Naive thymus-derived CD4-positive, alpha-beta T cell (primary cell): Measurements from ENCODE around the gene HHLA2. TPM values are rescaled to one million over a fixed set of nuclear protein-coding genes. Genes with fewer than 3 reads are reported as not detected.
"Not testable (repeated sequence)": the region's sequence is repeated elsewhere in the genome, so short reads cannot be mapped to it uniquely, and the experiment has no call there.

ENCODE experiments used
- ATAC-seq: fragments of 150-1000 bp; cut with Tn5 transposase; 2 replicates; pipeline ENCODE4 v1.10.0; 2021; ENCODE audit warnings: mild to moderate bottlenecking, moderate library complexity
- CTCF ChIA-PET: fragments of 350-600 bp; sonication (Branson Sonifier 250); formaldehyde crosslinking; loops from one replicate; lab custom pipeline; 2021; ENCODE audit warnings: antibody characterized with exemption; lab: Charles Lee
- POLR2A ChIA-PET: fragments of 350-600 bp; sonication (Branson Sonifier 250); formaldehyde crosslinking; loops from one replicate; lab custom pipeline; 2021; ENCODE audit warnings: antibody characterized with exemption, inconsistent platforms; lab: Charles Lee
- DNase-seq, 9 donors: peaks; one replicate each; pipeline versions ENCODE4 v3.0.0 to v3.0.0-alpha.2; 2020 to 2022; ENCODE audit warnings: mixed read lengths in 1 of 9
- H3K27ac ChIP-seq: one replicate; pipeline ENCODE4 v1.7.0; 2013; ENCODE audit warnings: mild to moderate bottlenecking, low read depth, low read length, moderate library complexity
- H3K27me3 ChIP-seq, 2 donors: one replicate each; pipeline ENCODE4 v1.7.0; 2013; ENCODE audit warnings: low read length in 2 of 2, mild to moderate bottlenecking in 2 of 2, moderate library complexity in 2 of 2; ENCODE audit not compliant: control insufficient read depth in 2 of 2, insufficient read depth in 2 of 2
- H3K36me3 ChIP-seq, 3 experiments: 1 replicate in 2 of 3; 2 replicates in 1 of 3; pipeline ENCODE4 v1.7.0; 2013; ENCODE audit warnings: low read length in 3 of 3, mild to moderate bottlenecking in 3 of 3, moderate library complexity in 1 of 3; ENCODE audit not compliant: insufficient read depth in 3 of 3, control insufficient read depth in 2 of 3
- H3K4me1 ChIP-seq, 2 donors: one replicate each; pipeline ENCODE4 v1.7.0; 2013; ENCODE audit warnings: low read length in 2 of 2, mild to moderate bottlenecking in 2 of 2, moderate library complexity in 1 of 2; ENCODE audit not compliant: control insufficient read depth in 2 of 2, insufficient read depth in 2 of 2
- H3K4me3 ChIP-seq: 2 replicates; pipeline ENCODE4 v1.7.0; 2013; ENCODE audit warnings: mild to moderate bottlenecking, low read length
- H3K9me3 ChIP-seq, 3 experiments: 1 replicate in 2 of 3; 2 replicates in 1 of 3; pipeline ENCODE4 v1.7.0; 2013; ENCODE audit warnings: low read length in 3 of 3; ENCODE audit not compliant: control insufficient read depth in 2 of 3
- H3K27ac Mint-ChIP-seq, 9 donors: one replicate each; pipeline ENCODE4 v1.8.0; 2020 to 2022; ENCODE audit warnings: mixed read lengths in 9 of 9, mild to moderate bottlenecking in 8 of 9, moderate library complexity in 5 of 9, inconsistent platforms in 2 of 9
- H3K27me3 Mint-ChIP-seq, 5 donors: one replicate each; pipeline ENCODE4 v1.8.0; 2021 to 2022; ENCODE audit warnings: mixed read lengths in 5 of 5, mild to moderate bottlenecking in 1 of 5
- H3K36me3 Mint-ChIP-seq, 5 donors: one replicate each; pipeline ENCODE4 v1.8.0; 2020 to 2022; ENCODE audit warnings: mixed read lengths in 5 of 5, mild to moderate bottlenecking in 3 of 5, inconsistent platforms in 1 of 5
- H3K4me1 Mint-ChIP-seq, 7 donors: one replicate each; pipeline ENCODE4 v1.8.0; 2020 to 2022; ENCODE audit warnings: mixed read lengths in 7 of 7, mild to moderate bottlenecking in 3 of 7, inconsistent platforms in 1 of 7
- H3K4me3 Mint-ChIP-seq, 10 donors: one replicate each; pipeline ENCODE4 v1.8.0; 2020 to 2022; ENCODE audit warnings: mild to moderate bottlenecking in 10 of 10, mixed read lengths in 10 of 10, moderate library complexity in 6 of 10, inconsistent platforms in 2 of 10
- H3K9me3 Mint-ChIP-seq, 11 donors: one replicate each; pipeline ENCODE4 v1.8.0; 2020 to 2022; ENCODE audit warnings: mixed read lengths in 11 of 11, mild to moderate bottlenecking in 4 of 11, inconsistent platforms in 1 of 11, moderate library complexity in 1 of 11
- intact Hi-C, 2 donors: fragments of 100-400 bp; cut with micrococcal nuclease; formaldehyde crosslinking; loops; one replicate each; pipeline ENCODE4 v1.15.1; 2023
- polyA plus RNA-seq, 2 donors: library from polyadenylated mRNA; unstranded; fragments of 300-500 nt; fragmentation: Illumina TruSeq; gene quantifications; one replicate each; pipeline ENCODE4 v1.2.3, GENCODE V29; 2021
- total RNA-seq, 6 experiments: library from RNA in 5 of 6; stranded (reverse) in 5 of 6; gene quantifications; 1 replicate in 5 of 6; 2 replicates in 1 of 6; pipeline ENCODE4 v1.2.3 and lab custom pipeline; 2021 to 2026

Gene HHLA2, protein sequence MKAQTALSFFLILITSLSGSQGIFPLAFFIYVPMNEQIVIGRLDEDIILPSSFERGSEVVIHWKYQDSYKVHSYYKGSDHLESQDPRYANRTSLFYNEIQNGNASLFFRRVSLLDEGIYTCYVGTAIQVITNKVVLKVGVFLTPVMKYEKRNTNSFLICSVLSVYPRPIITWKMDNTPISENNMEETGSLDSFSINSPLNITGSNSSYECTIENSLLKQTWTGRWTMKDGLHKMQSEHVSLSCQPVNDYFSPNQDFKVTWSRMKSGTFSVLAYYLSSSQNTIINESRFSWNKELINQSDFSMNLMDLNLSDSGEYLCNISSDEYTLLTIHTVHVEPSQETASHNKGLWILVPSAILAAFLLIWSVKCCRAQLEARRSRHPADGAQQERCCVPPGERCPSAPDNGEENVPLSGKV
- total RNA-seq (1 to 10 TPM in 1 of 5 experiments, under 1 TPM in 4; 0.21 to 4.5 (median 0.43) TPM), polyA plus RNA-seq (under 1 TPM in 1 of 2 donors, not detected in 1; 0.13 TPM), total RNA-seq (lab: John Stamatoyannopoulos, UW) (not detected)

DNA sequence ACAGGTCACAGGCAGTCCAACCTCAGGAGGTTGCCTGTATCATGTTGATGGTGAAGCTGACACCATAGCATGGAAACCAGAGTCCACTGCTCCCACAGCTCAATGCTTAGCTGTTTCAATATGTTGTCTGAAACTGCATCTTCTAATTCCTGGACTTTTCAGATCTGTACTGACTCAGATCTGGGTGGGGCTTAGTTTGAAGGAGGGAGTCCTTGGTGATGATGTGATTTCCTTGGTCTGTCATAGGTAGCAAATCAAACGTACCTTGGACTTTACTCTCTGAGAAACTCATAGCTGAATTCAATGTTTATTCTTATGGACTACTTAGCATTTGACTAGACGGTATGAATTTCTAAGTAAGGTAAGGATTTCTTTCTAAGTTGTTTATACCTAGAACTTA lies at the start of gene HHLA2:
HHLA2 (plus strand) TSS at position 310 of the 400 bp plus-strand sequence. CDS start 55,266 bp downstream, outside the sequence.
- no peaks in the 10 kb centered on the region for H3K9me3 ChIP-seq
- CTCF ChIA-PET = no interaction called here
- no peaks in the 10 kb centered on the region for H3K27me3 ChIP-seq
- H3K27ac ChIP-seq = no peak within 1 kb of the TSS
- peaks cover 0 to 14% (median 0%) of the 10 kb centered on the region in 5 donors for H3K36me3 Mint-ChIP-seq
- intact Hi-C loops = loop anchor here in 1 of 2 donors (10.0 kb wide), 2 partner anchors 539 to 1509 kb away; no protein-coding TSS in a partner anchor
- peaks cover 26 to 80% (median 35%) of the 10 kb centered on the region in 7 donors for H3K4me1 Mint-ChIP-seq
- no peaks in the 10 kb centered on the region for H3K27me3 Mint-ChIP-seq
- peaks cover 17 to 19% of the 10 kb centered on the region in 2 donors for H3K4me1 ChIP-seq
- DNase-seq = peak in 1 of 9 donors; percentile 40
- POLR2A ChIA-PET = interaction anchor here (0.8 to 0.9 kb wide), 2 partner anchors 13 to 172 kb away, joined by 3 to 4 read pairs; no protein-coding TSS in a partner anchor
- peaks cover 0 to 2% (median 0%) of the 10 kb centered on the region in 11 donors for H3K9me3 Mint-ChIP-seq
- no peak for ATAC-seq
- H3K4me3 Mint-ChIP-seq = peak within 1 kb of the TSS in 1 of 10 donors; percentile 35
- H3K27ac Mint-ChIP-seq = peak within 1 kb of the TSS in 1 of 9 donors; percentile 27
- no peak within 1 kb of the TSS for H3K4me3 ChIP-seq
- H3K36me3 ChIP-seq = no peaks in the 10 kb centered on the region

DNA sequence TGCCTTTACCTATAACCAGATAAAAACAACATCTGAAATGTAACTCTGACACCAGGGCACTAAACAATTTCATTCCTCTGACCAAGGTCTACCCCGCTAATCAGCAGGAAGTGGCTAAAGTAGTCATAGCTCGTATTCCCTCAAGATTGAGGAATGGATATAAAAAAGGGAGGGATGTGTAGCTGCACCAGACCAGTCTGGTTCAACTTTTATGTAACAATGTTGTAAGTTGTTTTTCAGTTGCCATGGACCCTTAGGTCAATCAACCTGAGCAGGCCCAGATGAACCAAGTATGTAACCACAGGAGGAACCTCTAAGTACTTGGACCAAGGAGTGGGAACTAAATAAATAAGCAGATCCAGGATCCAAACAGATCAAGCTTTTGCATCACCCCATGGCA lies 45.7 kb upstream of the HHLA2 start:
- POLR2A ChIA-PET = interaction anchor here (1.0 kb wide), 1 partner anchor 16 kb away, joined by 3 read pairs; no protein-coding TSS in a partner anchor
- DNase-seq = no peak
- ATAC-seq = no peak
- peaks cover 0 to 5% (median 0%) of the 10 kb centered on the region in 7 donors for H3K4me1 Mint-ChIP-seq
- H3K27ac Mint-ChIP-seq = no peak overlapping the region
- Histone ChIP-seq H3K27me3 (no peaks in the 10 kb centered on the region), H3K4me3 (no peak overlapping the region), H3K27ac (no peak overlapping the region), H3K9me3 (no peaks in the 10 kb centered on the region), H3K36me3 (no peaks in the 10 kb centered on the region), H3K4me1 (no peaks in the 10 kb centered on the region)
- H3K9me3 Mint-ChIP-seq = peaks cover 0 to 14% (median 0%) of the 10 kb centered on the region in 11 donors
- CTCF ChIA-PET = interaction anchor here (0.7 kb wide), 1 partner anchor 305 kb away, joined by 3 read pairs; no protein-coding TSS in a partner anchor
- no peak overlapping the region for H3K4me3 Mint-ChIP-seq
- peaks cover 0 to 5% (median 0%) of the 10 kb centered on the region in 5 donors for H3K27me3 Mint-ChIP-seq
- H3K36me3 Mint-ChIP-seq = peaks cover 0 to 4% (median 0%) of the 10 kb centered on the region in 5 donors
- intact Hi-C loops = no loop called here

DNA sequence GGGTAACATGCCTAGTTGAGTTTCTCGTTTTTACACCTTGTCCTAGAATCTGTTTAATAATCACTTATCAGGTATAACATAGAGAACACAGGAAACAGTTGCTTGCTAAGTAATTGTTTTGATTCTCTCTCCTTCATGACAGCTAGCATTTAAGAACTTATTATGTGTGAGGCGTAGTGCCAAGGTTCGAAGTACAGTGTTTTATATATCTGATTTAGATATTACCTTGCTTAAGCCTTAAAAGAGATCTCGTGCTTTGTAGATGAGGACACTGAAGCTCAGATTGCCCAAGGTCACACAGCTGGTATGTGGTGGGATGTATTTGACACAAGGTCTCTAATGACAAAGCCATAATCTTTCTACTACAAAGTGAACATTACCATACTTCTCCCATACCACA lies 45.1 kb upstream of the HHLA2 start:
- Mint-ChIP-seq H3K4me3 (no peak overlapping the region), H3K27ac (no peak overlapping the region), H3K4me1 (peaks cover 0 to 3% (median 0%) of the 10 kb centered on the region in 7 donors), H3K36me3 (peaks cover 0 to 4% (median 0%) of the 10 kb centered on the region in 5 donors), H3K9me3 (peaks cover 0 to 13% (median 0%) of the 10 kb centered on the region in 11 donors), H3K27me3 (peaks cover 0 to 5% (median 0%) of the 10 kb centered on the region in 5 donors)
- H3K4me1 ChIP-seq = no peaks in the 10 kb centered on the region
- DNase-seq (no peak), ATAC-seq (no peak)
- H3K4me3 ChIP-seq = no peak overlapping the region
- ChIA-PET POLR2A (interaction anchor here (1.0 kb wide), 1 partner anchor 16 kb away, joined by 3 read pairs; no protein-coding TSS in a partner anchor), CTCF (no interaction called here)
- H3K9me3 ChIP-seq = no peaks in the 10 kb centered on the region
- H3K27me3 ChIP-seq = no peaks in the 10 kb centered on the region
- H3K27ac ChIP-seq = no peak overlapping the region
- no peaks in the 10 kb centered on the region for H3K36me3 ChIP-seq
- intact Hi-C loops = no loop called here

DNA sequence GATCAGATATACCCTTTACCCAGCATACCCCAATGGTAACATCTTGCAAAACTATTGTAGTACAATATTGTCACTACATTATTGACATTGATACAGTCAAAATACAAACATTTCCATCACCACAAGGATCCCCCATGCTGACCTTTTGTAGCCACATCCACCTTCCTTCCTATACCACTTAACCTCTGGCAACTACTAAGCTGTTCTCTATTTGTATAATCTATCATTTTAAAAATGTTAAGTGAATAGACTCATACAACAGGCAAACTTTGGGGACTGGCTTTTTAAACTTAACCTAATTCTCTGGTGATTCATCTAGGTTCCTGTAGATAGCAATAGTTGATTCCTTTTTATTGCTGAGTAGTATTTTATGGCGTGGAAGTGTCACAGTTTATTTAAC lies 44.5 kb upstream of the HHLA2 start:
- Mint-ChIP-seq H3K4me3 (no peak overlapping the region), H3K36me3 (peaks cover 0 to 4% (median 0%) of the 10 kb centered on the region in 5 donors), H3K4me1 (peaks cover 0 to 3% (median 0%) of the 10 kb centered on the region in 7 donors), H3K27me3 (peaks cover 0 to 5% (median 0%) of the 10 kb centered on the region in 5 donors), H3K9me3 (peaks cover 0 to 15% (median 0%) of the 10 kb centered on the region in 11 donors), H3K27ac (no peak overlapping the region)
- no peak for ATAC-seq
- POLR2A ChIA-PET = no interaction called here
- no peaks in the 10 kb centered on the region for H3K36me3 ChIP-seq
- no peak overlapping the region for H3K4me3 ChIP-seq
- H3K4me1 ChIP-seq = no peaks in the 10 kb centered on the region
- no peaks in the 10 kb centered on the region for H3K27me3 ChIP-seq
- no peak overlapping the region for H3K27ac ChIP-seq
- DNase-seq = no peak
- no peaks in the 10 kb centered on the region for H3K9me3 ChIP-seq
- CTCF ChIA-PET = no interaction called here
- intact Hi-C loops = no loop called here

DNA sequence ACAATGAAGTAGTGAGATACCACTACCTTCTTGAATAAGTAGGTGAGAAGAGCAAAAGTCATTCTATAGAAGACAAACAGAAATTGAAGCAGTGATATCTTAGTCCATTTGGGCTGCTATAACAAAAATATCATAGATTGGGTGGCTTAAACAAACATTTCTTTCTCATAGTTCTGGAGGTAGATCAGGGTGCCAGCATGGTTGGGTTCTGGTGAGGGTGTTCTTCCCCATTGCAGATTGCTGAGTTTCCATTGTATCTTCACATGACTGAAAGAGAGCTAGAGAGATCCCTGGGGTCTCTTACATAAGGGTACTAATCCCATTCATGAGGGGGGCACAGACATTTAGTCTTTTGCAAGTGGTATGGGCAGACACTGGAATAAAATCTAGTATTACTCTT lies 41.2 kb upstream of the HHLA2 start:
- no peak overlapping the region for H3K27ac ChIP-seq

DNA sequence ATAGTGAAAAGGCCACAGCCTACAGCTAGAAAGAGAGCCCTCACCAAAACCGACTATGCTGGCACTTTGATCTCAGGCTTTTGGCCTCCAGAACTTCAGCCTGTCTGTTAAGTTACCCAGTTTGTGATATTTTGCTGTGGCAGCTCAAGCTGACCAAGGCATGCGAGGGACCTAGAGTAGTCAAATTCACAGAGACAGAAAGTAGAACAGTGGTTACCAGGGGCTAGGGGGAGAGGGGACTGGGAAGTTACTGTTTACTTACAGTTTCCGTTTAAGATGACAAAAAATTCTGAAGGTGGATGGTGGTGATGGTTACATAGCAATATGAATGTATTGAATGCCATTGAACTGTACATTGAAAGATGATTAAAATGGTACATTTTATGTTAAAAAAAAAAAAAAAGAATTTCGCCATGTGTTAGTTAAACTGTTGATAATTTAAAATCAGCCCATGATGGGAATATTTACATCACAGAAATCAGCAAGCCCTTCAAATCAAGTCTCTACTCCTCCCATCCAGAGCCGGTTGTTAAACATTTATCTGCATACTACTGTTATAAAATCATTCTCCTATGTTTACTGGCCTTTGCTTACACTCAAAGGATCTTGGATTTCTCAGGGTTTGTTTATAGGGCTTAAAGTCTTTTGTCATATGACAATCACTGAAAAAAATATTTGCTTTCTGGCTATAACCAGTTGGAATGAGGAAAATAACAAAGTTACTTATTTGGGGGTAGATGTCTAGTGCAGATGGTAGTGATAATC lies 31.6 kb upstream of the HHLA2 start:
- H3K27me3 ChIP-seq, intact Hi-C loops, H3K4me1 ChIP-seq, H3K27me3 Mint-ChIP-seq, DNase-seq, ATAC-seq, H3K36me3 ChIP-seq, POLR2A ChIA-PET, H3K9me3 ChIP-seq, H3K4me3 Mint-ChIP-seq, H3K36me3 Mint-ChIP-seq, CTCF ChIA-PET, H3K4me3 ChIP-seq, H3K27ac ChIP-seq, H3K27ac Mint-ChIP-seq, H3K4me1 Mint-ChIP-seq: not testable (repeated sequence)
- H3K9me3 Mint-ChIP-seq = peaks cover 1 to 15% (median 10%) of the 10 kb centered on the region in 11 donors

More for the DNA sequence above, 41.2 kb upstream of the HHLA2 start:
- Histone ChIP-seq H3K9me3 (no peaks in the 10 kb centered on the region), H3K4me3 (no peak overlapping the region), H3K4me1 (no peaks in the 10 kb centered on the region), H3K36me3 (no peaks in the 10 kb centered on the region), H3K27me3 (no peaks in the 10 kb centered on the region)
- DNase-seq (no peak), ATAC-seq (no peak)
- Mint-ChIP-seq H3K9me3 (peaks cover 0 to 20% (median 2%) of the 10 kb centered on the region in 11 donors), H3K27me3 (peaks cover 0 to 5% (median 0%) of the 10 kb centered on the region in 5 donors), H3K4me1 (peaks cover 0 to 3% (median 0%) of the 10 kb centered on the region in 7 donors), H3K36me3 (peaks cover 0 to 6% (median 0%) of the 10 kb centered on the region in 5 donors), H3K27ac (no peak overlapping the region), H3K4me3 (no peak overlapping the region)
- POLR2A ChIA-PET = no interaction called here
- intact Hi-C loops = no loop called here
- CTCF ChIA-PET = interaction anchor here (0.7 kb wide), 1 partner anchor 46 kb away, joined by 3 read pairs; no protein-coding TSS in a partner anchor
